Smooth muscle cell (in vitro differentiated cells): ENCODE results near the gene EXOC1L. TPM values are rescaled to one million over a fixed set of nuclear protein-coding genes. Genes with fewer than 3 reads are reported as not detected.
"Not testable (repeated sequence)": the region's sequence is repeated elsewhere in the genome, so short reads cannot be mapped to it uniquely, and the experiment has no call there.

ENCODE experiments used
- DNase-seq: peaks from one replicate; lab custom pipeline; 2025; ENCODE audit not compliant: unreplicated experiment; lab: John Stamatoyannopoulos, UW
- H2AFZ ChIP-seq: fragments of 200-600 bp; sonication (generic); 2 replicates; pipeline ENCODE4 v1.6.0; 2016; ENCODE audit warnings: antibody characterized with exemption, low read depth, mild to moderate bottlenecking
- H3F3A ChIP-seq: fragments of 200-600 bp; sonication (generic); 2 replicates; pipeline ENCODE4 v1.6.0; 2017; ENCODE audit warnings: antibody characterized with exemption, low read depth
- H3K27ac ChIP-seq: fragments of 200-600 bp; sonication (generic); 2 replicates; pipeline ENCODE4 v1.5.1; 2016; ENCODE audit warnings: low read depth, mild to moderate bottlenecking
- H3K27me3 ChIP-seq: fragments of 200-600 bp; sonication (generic); 2 replicates; pipeline ENCODE4 v1.6.1; 2016; ENCODE audit warnings: low read depth, mild to moderate bottlenecking
- H3K36me3 ChIP-seq: fragments of 200-600 bp; sonication (generic); 2 replicates; pipeline ENCODE4 v1.5.1; 2016; ENCODE audit warnings: low read depth
- H3K4me1 ChIP-seq: fragments of 200-600 bp; sonication (generic); 2 replicates; pipeline ENCODE4 v1.5.1; 2016; ENCODE audit warnings: low read depth
- H3K4me2 ChIP-seq: fragments of 200-600 bp; sonication (generic); 2 replicates; pipeline ENCODE4 v1.6.0; 2016; ENCODE audit warnings: mild to moderate bottlenecking
- H3K4me3 ChIP-seq: fragments of 200-600 bp; sonication (generic); 2 replicates; pipeline ENCODE4 v1.5.1; 2016; ENCODE audit warnings: mild to moderate bottlenecking
- H3K79me2 ChIP-seq: fragments of 200-600 bp; sonication (generic); 2 replicates; pipeline ENCODE4 v1.6.0; 2016; ENCODE audit warnings: low read depth, mild to moderate bottlenecking
- H3K9ac ChIP-seq: fragments of 200-600 bp; sonication (generic); 2 replicates; pipeline ENCODE4 v1.6.0; 2016; ENCODE audit warnings: low read depth
- H3K9me3 ChIP-seq: fragments of 200-600 bp; sonication (generic); replicated peaks from 2 replicates; pipeline ENCODE4 v1.5.1; 2016; ENCODE audit warnings: low read depth
- H4K20me1 ChIP-seq: fragments of 200-600 bp; sonication (generic); 2 replicates; pipeline ENCODE4 v1.6.0; 2016; ENCODE audit warnings: low read depth
- CTCF ChIP-seq: fragments of 200-600 bp; sonication (generic); IDR thresholded peaks from 2 replicates; pipeline ENCODE4 v1.5.1; 2017; ENCODE audit warnings: borderline replicate concordance, mild to moderate bottlenecking, antibody characterized with exemption; ENCODE audit not compliant: insufficient read depth, poor library complexity, severe bottlenecking
- WGBS: methylation state at CpG from one replicate; pipeline ENCODE4 v1.1.7; 2016; ENCODE audit warnings: low lambda C conversion rate; 5-methylcytosine and 5-hydroxymethylcytosine counted together
- polyA plus RNA-seq: library from polyadenylated mRNA; unstranded; fragments of >200 nt; fragmentation: Nextera tagmentation; extraction: Ambion mirVana; gene quantifications from 2 replicates; pipeline ENCODE4 v1.2.1, GENCODE V29; 2016
- total RNA-seq: library from RNA; depleted of rRNA; stranded (reverse); fragments of >200 nt; gene quantifications from 2 replicates; pipeline ENCODE4 v1.2.3, GENCODE V29; 2014

Gene EXOC1L
- total and polyA plus RNA-seq, 2 experiments from 2014 or later = not detected

DNA sequence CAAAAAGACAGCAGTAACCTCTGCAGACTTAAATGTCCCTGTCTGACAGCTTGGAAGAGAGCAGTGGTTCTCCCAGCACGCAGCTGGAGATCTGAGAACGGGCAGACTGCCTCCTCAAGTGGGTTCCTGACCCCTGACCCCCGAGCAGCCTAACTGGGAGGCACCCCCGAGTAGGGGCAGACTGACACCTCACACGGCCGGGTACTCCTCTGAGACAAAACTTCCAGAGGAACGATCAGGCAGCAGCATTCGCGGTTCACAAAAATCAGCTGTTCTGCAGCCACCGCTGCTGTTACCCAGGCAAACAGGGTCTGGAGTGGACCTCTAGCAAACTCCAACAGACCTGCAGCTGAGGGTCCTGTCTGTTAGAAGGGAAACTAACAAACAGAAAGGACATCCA lies 22.7 kb downstream of the EXOC1L start:
- not testable (repeated sequence) for H3K36me3 ChIP-seq, H3F3A ChIP-seq, H3K4me3 ChIP-seq, H3K79me2 ChIP-seq, H3K9me3 ChIP-seq, H4K20me1 ChIP-seq, H3K27ac ChIP-seq, H3K27me3 ChIP-seq, H3K9ac ChIP-seq, H3K4me1 ChIP-seq, DNase-seq
- WGBS = 15% methylated on average over 10 of the region's 10 CpGs
- Histone ChIP-seq H3K4me2 (peak overlapping the region; percentile 50), H2AFZ (peak overlapping the region; percentile 65)

DNA sequence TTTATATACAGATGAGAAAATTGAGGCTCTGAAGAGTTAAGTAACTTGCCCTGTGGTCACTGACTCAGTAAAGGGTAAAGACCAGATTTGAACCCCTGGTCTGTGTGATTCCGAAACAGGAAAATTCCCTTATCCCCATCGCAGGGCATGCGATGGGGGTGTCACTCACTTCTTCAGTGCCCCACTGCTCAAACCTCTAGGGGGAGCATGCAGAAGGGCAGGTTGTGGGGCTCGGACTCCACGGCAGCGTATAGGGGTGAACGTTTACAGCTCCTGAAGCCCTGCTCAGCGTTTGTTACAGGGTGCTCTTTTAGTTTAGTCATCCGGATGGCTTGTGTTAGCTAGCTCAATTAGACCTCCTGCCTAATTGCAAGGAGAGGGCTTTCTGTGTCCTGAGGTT lies 30.1 kb downstream of the EXOC1L start:
- Histone ChIP-seq H3K79me2 (peaks cover 10% of the 10 kb centered on the region), H3K4me1 (peaks cover 6% of the 10 kb centered on the region), H3K4me2 (no peak overlapping the region), H4K20me1 (no peaks in the 10 kb centered on the region), H3K27me3 (no peaks in the 10 kb centered on the region), H3K27ac (no peak overlapping the region), H3K9me3 (no peaks in the 10 kb centered on the region), H3K9ac (no peak overlapping the region), H3K36me3 (no peaks in the 10 kb centered on the region), H3F3A (no peaks in the 10 kb centered on the region), H3K4me3 (no peak overlapping the region), H2AFZ (no peak overlapping the region)
- TF ChIP-seq CTCF = no peak
- DNase-seq = no peak
- WGBS = 81% methylated on average over 9 of the region's 9 CpGs

GRCh38 chr4:55851885-55852284 lies 32.3 kb downstream of the EXOC1L start:
- 83% methylated on average over 6 of the region's 6 CpGs for WGBS
- Histone ChIP-seq H3K4me2 (no peak overlapping the region), H3F3A (no peaks in the 10 kb centered on the region), H2AFZ (no peak overlapping the region), H3K79me2 (peaks cover 29% of the 10 kb centered on the region), H3K9me3 (no peaks in the 10 kb centered on the region), H3K27ac (no peak overlapping the region), H3K4me3 (no peak overlapping the region), H4K20me1 (no peaks in the 10 kb centered on the region), H3K27me3 (no peaks in the 10 kb centered on the region), H3K36me3 (no peaks in the 10 kb centered on the region), H3K9ac (no peak overlapping the region), H3K4me1 (peaks cover 8% of the 10 kb centered on the region)
- no peak for DNase-seq
- no peak for TF ChIP-seq CTCF

- Histone ChIP-seq H3K27me3 (no peaks in the 10 kb centered on the region), H3K36me3 (no peaks in the 10 kb centered on the region), H3K9me3 (no peaks in the 10 kb centered on the region), H3K4me3 (peak within 1 kb of the TSS; percentile 92), H3K4me1 (peaks cover 8% of the 10 kb centered on the region), H3K9ac (peak within 1 kb of the TSS; percentile 86), H3K4me2 (peak within 1 kb of the TSS; percentile 88), H3F3A (no peaks in the 10 kb centered on the region), H2AFZ (peak within 1 kb of the TSS; percentile 97), H4K20me1 (peaks cover 6% of the 10 kb centered on the region), H3K79me2 (peaks cover 35% of the 10 kb centered on the region), H3K27ac (peak within 1 kb of the TSS; percentile 65)
- peak; percentile 82 for DNase-seq
- WGBS = 1% methylated on average over 50 of the region's 50 CpGs
- TF ChIP-seq CTCF = no peak
These were observed 34.0 kb downstream of the EXOC1L start, which contains the start of gene EXOC1 for GRCh38 chr4:55853484-55854046. Gene EXOC1 (plus strand): TSS chr4:55853648. CDS start chr4:55858324, 4,676 bp downstream.
